ENCODE results near the gene PHLDA3.

DNA sequence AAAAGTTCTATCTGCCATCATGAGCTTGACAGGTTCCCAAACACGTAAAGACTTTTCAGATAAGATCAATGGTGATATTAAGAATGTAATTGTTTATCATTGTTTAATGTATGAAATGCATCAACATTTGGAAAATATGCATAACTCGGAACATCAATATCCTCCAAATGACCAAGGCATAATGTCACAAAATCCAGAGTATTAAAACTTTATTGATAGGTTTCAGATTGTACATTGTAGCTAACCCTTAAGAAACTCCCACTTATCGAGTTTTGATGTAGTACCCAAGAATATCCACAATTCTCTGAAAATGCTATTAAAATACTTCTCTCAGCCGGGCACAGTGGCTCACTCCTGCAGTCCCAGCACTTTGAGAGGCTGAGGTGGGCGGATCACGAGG lies 35.4 kb downstream of the PHLDA3 start:
- no peak for TF ChIP-seq SP2 (tag by site-specific recombination; IDR thresholded peaks at IDR 0.05)
- TF ChIP-seq, protein P1, sequence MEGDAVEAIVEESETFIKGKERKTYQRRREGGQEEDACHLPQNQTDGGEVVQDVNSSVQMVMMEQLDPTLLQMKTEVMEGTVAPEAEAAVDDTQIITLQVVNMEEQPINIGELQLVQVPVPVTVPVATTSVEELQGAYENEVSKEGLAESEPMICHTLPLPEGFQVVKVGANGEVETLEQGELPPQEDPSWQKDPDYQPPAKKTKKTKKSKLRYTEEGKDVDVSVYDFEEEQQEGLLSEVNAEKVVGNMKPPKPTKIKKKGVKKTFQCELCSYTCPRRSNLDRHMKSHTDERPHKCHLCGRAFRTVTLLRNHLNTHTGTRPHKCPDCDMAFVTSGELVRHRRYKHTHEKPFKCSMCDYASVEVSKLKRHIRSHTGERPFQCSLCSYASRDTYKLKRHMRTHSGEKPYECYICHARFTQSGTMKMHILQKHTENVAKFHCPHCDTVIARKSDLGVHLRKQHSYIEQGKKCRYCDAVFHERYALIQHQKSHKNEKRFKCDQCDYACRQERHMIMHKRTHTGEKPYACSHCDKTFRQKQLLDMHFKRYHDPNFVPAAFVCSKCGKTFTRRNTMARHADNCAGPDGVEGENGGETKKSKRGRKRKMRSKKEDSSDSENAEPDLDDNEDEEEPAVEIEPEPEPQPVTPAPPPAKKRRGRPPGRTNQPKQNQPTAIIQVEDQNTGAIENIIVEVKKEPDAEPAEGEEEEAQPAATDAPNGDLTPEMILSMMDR (tag by site-specific recombination; IDR thresholded peaks at IDR 0.05) = no peak
- TF ChIP-seq, protein P2, sequence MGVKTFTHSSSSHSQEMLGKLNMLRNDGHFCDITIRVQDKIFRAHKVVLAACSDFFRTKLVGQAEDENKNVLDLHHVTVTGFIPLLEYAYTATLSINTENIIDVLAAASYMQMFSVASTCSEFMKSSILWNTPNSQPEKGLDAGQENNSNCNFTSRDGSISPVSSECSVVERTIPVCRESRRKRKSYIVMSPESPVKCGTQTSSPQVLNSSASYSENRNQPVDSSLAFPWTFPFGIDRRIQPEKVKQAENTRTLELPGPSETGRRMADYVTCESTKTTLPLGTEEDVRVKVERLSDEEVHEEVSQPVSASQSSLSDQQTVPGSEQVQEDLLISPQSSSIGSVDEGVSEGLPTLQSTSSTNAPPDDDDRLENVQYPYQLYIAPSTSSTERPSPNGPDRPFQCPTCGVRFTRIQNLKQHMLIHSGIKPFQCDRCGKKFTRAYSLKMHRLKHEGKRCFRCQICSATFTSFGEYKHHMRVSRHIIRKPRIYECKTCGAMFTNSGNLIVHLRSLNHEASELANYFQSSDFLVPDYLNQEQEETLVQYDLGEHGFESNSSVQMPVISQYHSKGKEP (tag by site-specific recombination; IDR thresholded peaks at IDR 0.05) = no peak
- TF ChIP-seq KLF7 (tag by site-specific recombination; IDR thresholded peaks at IDR 0.05; ENCODE audit: borderline replicate concordance) = no peak
- no peak for TF ChIP-seq HOXA7 (CRISPR knock-in tag; IDR thresholded peaks at IDR 0.05; ENCODE audit: borderline replicate concordance)
- TF ChIP-seq SETDB1 (IDR thresholded peaks at IDR 0.05; ENCODE audit: insufficient read length, low read length) = no peak
- TF ChIP-seq ZNF23 (tag by site-specific recombination; IDR thresholded peaks at IDR 0.05; ENCODE audit: borderline replicate concordance) = no peak
- no peak for TF ChIP-seq ZNF76 (tag by site-specific recombination; IDR thresholded peaks at IDR 0.05; ENCODE audit: borderline replicate concordance, low read depth)
- no peak for TF ChIP-seq ZNF26 (tag by site-specific recombination; IDR thresholded peaks at IDR 0.05)
- TF ChIP-seq ZNF664 (tag by site-specific recombination; IDR thresholded peaks at IDR 0.05) = no peak
